ENCODE data around the gene RASSF4.

The RASSF4 gene

DNA sequence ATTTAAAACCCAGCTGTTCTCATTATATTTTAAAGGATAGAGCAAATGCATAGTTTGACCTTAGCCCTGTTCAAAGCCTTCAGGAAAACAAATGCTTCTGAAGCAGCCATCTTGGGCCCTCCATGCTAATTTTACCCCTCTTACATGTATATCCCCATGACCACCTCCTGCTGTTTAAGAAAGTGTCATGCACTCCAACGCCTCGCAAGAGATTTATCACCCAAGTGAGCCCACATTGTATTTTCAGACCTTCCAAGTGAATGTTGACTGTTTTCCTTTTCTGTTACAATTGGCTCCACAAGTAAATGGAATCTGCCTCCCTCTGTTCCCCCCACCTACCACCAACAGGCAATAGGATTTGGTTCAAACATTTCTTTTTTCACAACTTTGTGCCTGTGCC lies 43.2 kb upstream of the RASSF4 start:
- DNase-seq (ENCODE audit: low read depth, low spot score): no peak
- Histone ChIP-seq H3K27me3 (ENCODE audit: insufficient read depth, insufficient read length) (no peaks in the 10 kb centered on the region), H3K9ac (ENCODE audit: insufficient read length, low read depth) (no peak overlapping the region), H3K4me1 (ENCODE audit: insufficient read depth, insufficient read length) (peaks cover 11% of the 10 kb centered on the region), H3K36me3 (ENCODE audit: insufficient read depth, insufficient read length, low read length) (no peaks in the 10 kb centered on the region), H3K4me3 (ENCODE audit: insufficient read length, low read depth) (no peak overlapping the region), H3K9me3 (ENCODE audit: insufficient read depth, low read length) (0 out of 2 replicates have a peak, but pooled peaks cover 10% of the 10 kb centered on the region)
- TF ChIP-seq ZNF274 (IDR thresholded peaks at IDR 0.05; ENCODE audit: low read depth, low read length): no peak
- TF ChIP-seq SUZ12 (IDR thresholded peaks at IDR 0.05; ENCODE audit: extremely low read depth, insufficient read depth, insufficient read length): no peak
- TF ChIP-seq YY1 (IDR thresholded peaks at IDR 0.05; ENCODE audit: insufficient read depth, insufficient read length): no peak

DNA sequence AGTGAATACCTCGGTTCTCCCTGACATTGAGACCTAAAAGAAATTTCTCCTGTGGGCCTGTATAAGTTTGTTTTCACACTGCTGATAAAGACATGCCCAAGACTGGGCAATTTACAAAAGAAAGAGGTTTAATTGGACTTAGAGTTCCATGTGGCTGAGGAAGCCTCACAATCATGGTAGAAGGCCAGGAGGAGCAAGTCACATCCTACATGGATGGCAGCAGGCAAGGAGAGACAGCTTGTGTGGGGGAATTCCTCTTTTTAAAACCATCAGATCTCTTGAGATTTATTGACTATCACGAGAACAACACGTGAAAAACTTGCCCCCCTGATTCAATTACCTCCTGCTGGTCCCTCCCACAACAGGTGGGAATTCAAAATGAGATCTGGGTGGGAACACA lies 41.8 kb upstream of the RASSF4 start:
- Histone ChIP-seq H3K9ac (ENCODE audit: insufficient read length, low read depth) (no peak overlapping the region), H3K36me3 (ENCODE audit: insufficient read depth, insufficient read length, low read length) (no peaks in the 10 kb centered on the region), H3K27me3 (ENCODE audit: insufficient read depth, insufficient read length) (no peaks in the 10 kb centered on the region), H3K9me3 (ENCODE audit: insufficient read depth, low read length) (0 out of 2 replicates have a peak, but pooled peaks cover 10% of the 10 kb centered on the region), H3K4me3 (ENCODE audit: insufficient read length, low read depth) (no peak overlapping the region), H3K4me1 (ENCODE audit: insufficient read depth, insufficient read length) (peaks cover 10% of the 10 kb centered on the region)
- no peak for TF ChIP-seq ZNF274 (IDR thresholded peaks at IDR 0.05; ENCODE audit: low read depth, low read length)
- no peak for TF ChIP-seq SUZ12 (IDR thresholded peaks at IDR 0.05; ENCODE audit: extremely low read depth, insufficient read depth, insufficient read length)
- TF ChIP-seq YY1 (IDR thresholded peaks at IDR 0.05; ENCODE audit: insufficient read depth, insufficient read length): no peak
- DNase-seq (ENCODE audit: low read depth, low spot score): no peak

DNA sequence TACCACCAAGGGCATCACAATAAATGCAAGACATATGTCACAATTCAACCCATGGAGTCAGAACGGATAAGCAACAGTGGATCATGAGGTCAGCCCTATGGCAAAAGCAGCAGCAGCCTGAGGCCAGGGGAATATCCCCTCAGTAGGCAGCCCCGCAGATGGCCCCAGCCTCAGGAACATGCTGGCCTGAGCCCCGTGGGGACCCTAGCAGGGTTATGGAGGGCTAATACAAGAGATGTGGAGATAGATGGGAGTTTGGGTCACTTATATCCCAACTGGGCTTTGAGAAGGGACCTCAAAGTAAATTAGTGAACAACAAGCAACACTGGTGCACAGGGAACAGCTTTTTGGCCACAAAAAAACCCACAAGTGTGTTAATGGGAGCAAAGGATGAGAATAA lies 39.4 kb upstream of the RASSF4 start:
- Histone ChIP-seq H3K36me3 (ENCODE audit: insufficient read depth, insufficient read length, low read length) (no peaks in the 10 kb centered on the region), H3K9ac (ENCODE audit: insufficient read length, low read depth) (no peak overlapping the region), H3K27me3 (ENCODE audit: insufficient read depth, insufficient read length) (no peaks in the 10 kb centered on the region), H3K4me1 (ENCODE audit: insufficient read depth, insufficient read length) (no peaks in the 10 kb centered on the region), H3K4me3 (ENCODE audit: insufficient read length, low read depth) (no peak overlapping the region), H3K9me3 (ENCODE audit: insufficient read depth, low read length) (0 out of 2 replicates have a peak, but pooled peaks cover 10% of the 10 kb centered on the region)
- TF ChIP-seq YY1 (IDR thresholded peaks at IDR 0.05; ENCODE audit: insufficient read depth, insufficient read length) (no peak), SUZ12 (IDR thresholded peaks at IDR 0.05; ENCODE audit: extremely low read depth, insufficient read depth, insufficient read length) (no peak), ZNF274 (IDR thresholded peaks at IDR 0.05; ENCODE audit: low read depth, low read length) (no peak)
- DNase-seq (ENCODE audit: low read depth, low spot score): no peak

DNA sequence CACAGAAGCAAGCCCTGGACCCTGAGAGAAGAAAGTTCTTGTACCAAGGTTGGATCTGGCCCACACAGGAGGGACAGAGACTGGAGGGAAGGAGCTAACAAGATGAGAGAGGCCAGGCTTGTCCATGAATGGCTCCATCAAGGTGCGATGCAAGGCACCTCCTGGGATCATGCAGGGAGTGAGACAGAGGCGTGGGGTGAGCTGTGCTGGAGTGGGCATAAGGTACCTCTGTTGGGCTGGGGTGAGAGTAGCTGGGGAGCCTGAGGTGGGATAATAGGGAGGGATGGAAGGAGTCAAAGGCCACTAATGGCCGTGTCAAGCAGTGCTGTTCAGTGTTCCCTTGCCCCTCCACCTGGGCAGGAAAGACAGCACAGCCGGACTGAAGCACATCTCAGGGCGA lies 38.5 kb upstream of the RASSF4 start:
- TF ChIP-seq SUZ12 (IDR thresholded peaks at IDR 0.05; ENCODE audit: extremely low read depth, insufficient read depth, insufficient read length) (no peak), YY1 (IDR thresholded peaks at IDR 0.05; ENCODE audit: insufficient read depth, insufficient read length) (no peak), ZNF274 (IDR thresholded peaks at IDR 0.05; ENCODE audit: low read depth, low read length) (no peak)
- no peak for DNase-seq (ENCODE audit: low read depth, low spot score)
- Histone ChIP-seq H3K27me3 (ENCODE audit: insufficient read depth, insufficient read length) (no peaks in the 10 kb centered on the region), H3K36me3 (ENCODE audit: insufficient read depth, insufficient read length, low read length) (no peaks in the 10 kb centered on the region), H3K9me3 (ENCODE audit: insufficient read depth, low read length) (0 out of 2 replicates have a peak, but pooled peaks cover 10% of the 10 kb centered on the region), H3K4me1 (ENCODE audit: insufficient read depth, insufficient read length) (no peaks in the 10 kb centered on the region), H3K9ac (ENCODE audit: insufficient read length, low read depth) (no peak overlapping the region), H3K4me3 (ENCODE audit: insufficient read length, low read depth) (no peak overlapping the region)

DNA sequence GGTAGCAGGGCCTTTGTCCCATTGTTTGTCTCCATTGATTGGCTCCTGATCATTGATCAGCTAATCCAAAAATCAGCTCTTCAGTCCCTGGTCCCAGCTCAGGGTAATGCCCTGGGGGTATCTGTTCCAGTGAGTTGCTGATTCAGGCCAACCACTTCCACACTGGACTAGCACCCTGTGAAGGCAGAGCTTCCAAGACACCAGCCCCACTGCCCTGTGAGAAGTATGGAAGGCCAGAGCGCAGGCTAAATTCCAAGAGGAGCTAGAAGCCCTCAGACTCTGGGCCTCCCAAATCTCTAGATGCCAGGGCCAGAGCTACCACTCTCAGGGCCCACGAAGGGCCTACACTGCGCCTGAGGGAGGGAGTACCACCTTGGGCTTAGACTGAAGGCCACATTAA lies 38.1 kb upstream of the RASSF4 start:
- no peak for TF ChIP-seq YY1 (IDR thresholded peaks at IDR 0.05; ENCODE audit: insufficient read depth, insufficient read length)
- no peak for TF ChIP-seq SUZ12 (IDR thresholded peaks at IDR 0.05; ENCODE audit: extremely low read depth, insufficient read depth, insufficient read length)
- no peak for TF ChIP-seq ZNF274 (IDR thresholded peaks at IDR 0.05; ENCODE audit: low read depth, low read length)

DNA sequence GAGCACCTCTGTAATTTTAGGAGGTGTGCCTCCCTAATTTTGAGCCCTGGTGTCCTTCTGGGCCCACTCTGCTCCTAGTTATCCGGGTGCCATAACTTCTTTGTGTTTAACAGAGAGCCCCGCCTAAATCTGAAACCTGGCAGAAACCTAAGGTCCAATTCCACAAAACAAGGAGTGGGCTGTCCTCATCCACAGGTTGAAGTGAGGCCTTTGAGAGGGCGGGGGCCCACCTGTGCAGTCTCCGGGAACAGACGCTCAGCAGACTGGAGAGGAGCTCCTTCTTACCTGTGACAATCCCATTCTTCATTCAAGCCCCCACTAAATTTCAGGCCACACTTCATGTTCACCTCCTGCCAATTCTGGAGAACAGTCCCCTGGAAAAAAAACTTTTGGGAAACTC lies 37.6 kb upstream of the RASSF4 start:
- no peaks in the 10 kb centered on the region for H3K27me3 ChIP-seq (ENCODE audit: insufficient read depth, insufficient read length)
- H3K9me3 ChIP-seq (ENCODE audit: insufficient read depth, low read length): 0 out of 2 replicates have a peak, but pooled peaks cover 10% of the 10 kb centered on the region
- no peaks in the 10 kb centered on the region for H3K4me1 ChIP-seq (ENCODE audit: insufficient read depth, insufficient read length)
- H3K9ac ChIP-seq (ENCODE audit: insufficient read length, low read depth): no peak overlapping the region
- no peak for TF ChIP-seq YY1 (IDR thresholded peaks at IDR 0.05; ENCODE audit: insufficient read depth, insufficient read length)
- no peak for TF ChIP-seq SUZ12 (IDR thresholded peaks at IDR 0.05; ENCODE audit: extremely low read depth, insufficient read depth, insufficient read length)
- no peak for TF ChIP-seq ZNF274 (IDR thresholded peaks at IDR 0.05; ENCODE audit: low read depth, low read length)
- H3K36me3 ChIP-seq (ENCODE audit: insufficient read depth, insufficient read length, low read length): no peaks in the 10 kb centered on the region
- no peak overlapping the region for H3K4me3 ChIP-seq (ENCODE audit: insufficient read length, low read depth)
- no peak for DNase-seq (ENCODE audit: low read depth, low spot score)

More for the DNA sequence above, 38.1 kb upstream of the RASSF4 start:
- H3K36me3 ChIP-seq (ENCODE audit: insufficient read depth, insufficient read length, low read length): no peaks in the 10 kb centered on the region
- no peak for DNase-seq (ENCODE audit: low read depth, low spot score)
- no peaks in the 10 kb centered on the region for H3K27me3 ChIP-seq (ENCODE audit: insufficient read depth, insufficient read length)
- no peak overlapping the region for H3K4me3 ChIP-seq (ENCODE audit: insufficient read length, low read depth)
- no peaks in the 10 kb centered on the region for H3K4me1 ChIP-seq (ENCODE audit: insufficient read depth, insufficient read length)
- 0 out of 2 replicates have a peak, but pooled peaks cover 10% of the 10 kb centered on the region for H3K9me3 ChIP-seq (ENCODE audit: insufficient read depth, low read length)
- no peak overlapping the region for H3K9ac ChIP-seq (ENCODE audit: insufficient read length, low read depth)

DNA sequence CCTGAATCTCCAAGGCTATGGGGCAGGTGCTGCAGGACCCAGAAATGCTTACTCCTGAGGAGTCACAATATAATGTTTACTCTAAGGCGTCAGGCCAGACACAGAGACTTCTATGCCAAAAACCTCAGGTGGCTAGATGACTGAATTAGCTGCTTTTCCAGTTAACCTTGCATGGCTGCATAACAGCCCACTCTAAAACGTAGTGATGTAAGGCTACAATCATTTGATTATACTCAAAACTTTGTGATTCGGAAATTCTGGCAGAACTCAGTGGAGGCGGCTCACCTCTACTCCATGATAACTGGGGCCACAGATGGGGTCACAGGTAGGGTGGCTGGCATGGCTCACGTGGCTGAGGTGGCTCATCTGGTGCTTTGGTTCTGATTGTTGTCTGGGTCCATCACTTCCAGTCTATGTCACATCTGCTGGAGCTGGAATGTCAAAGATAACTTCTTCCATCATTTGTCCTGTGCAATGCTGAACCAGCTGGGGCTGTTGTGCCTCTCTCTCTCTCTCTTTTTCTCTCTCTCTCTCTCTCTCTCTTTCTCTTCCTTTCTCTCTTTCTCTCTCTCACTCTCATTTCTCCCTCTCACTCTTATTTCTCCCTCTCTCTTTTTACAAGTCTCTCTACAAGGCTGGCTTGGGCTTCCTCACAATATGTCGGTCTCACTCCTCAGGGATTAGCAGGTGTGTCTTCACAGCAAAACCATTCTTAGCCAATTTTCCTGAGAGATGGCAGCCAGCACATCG lies 36.6 kb upstream of the RASSF4 start:
- no peak for TF ChIP-seq ZNF274 (IDR thresholded peaks at IDR 0.05; ENCODE audit: low read depth, low read length)
- no peak for TF ChIP-seq SUZ12 (IDR thresholded peaks at IDR 0.05; ENCODE audit: extremely low read depth, insufficient read depth, insufficient read length)
- H3K9me3 ChIP-seq (ENCODE audit: insufficient read depth, low read length): 0 out of 2 replicates have a peak, but pooled peaks cover 3% of the 10 kb centered on the region
- DNase-seq (ENCODE audit: low read depth, low spot score): no peak

More for the DNA sequence above, 36.6 kb upstream of the RASSF4 start:
- H3K9ac ChIP-seq (ENCODE audit: insufficient read length, low read depth): no peak overlapping the region
- peaks cover 4% of the 10 kb centered on the region for H3K27me3 ChIP-seq (ENCODE audit: insufficient read depth, insufficient read length)
- H3K4me1 ChIP-seq (ENCODE audit: insufficient read depth, insufficient read length): no peaks in the 10 kb centered on the region
- no peak overlapping the region for H3K4me3 ChIP-seq (ENCODE audit: insufficient read length, low read depth)
- no peaks in the 10 kb centered on the region for H3K36me3 ChIP-seq (ENCODE audit: insufficient read depth, insufficient read length, low read length)

Measured in NT2/D1 (cell line).